NCI-H128 (cell line): ENCODE data around the gene TTLL7.
A peak's percentile ranks its signal among the peaks of the same experiment; 100 is the strongest.
"Not testable (repeated sequence)": the region's sequence is repeated elsewhere in the genome, so short reads cannot be mapped to it uniquely, and the experiment has no call there.

Experiments
- DNase-seq: peaks from one replicate; lab custom pipeline; 2025; ENCODE audit not compliant: unreplicated experiment; lab: John Stamatoyannopoulos, UW

The TTLL7 gene

DNA sequence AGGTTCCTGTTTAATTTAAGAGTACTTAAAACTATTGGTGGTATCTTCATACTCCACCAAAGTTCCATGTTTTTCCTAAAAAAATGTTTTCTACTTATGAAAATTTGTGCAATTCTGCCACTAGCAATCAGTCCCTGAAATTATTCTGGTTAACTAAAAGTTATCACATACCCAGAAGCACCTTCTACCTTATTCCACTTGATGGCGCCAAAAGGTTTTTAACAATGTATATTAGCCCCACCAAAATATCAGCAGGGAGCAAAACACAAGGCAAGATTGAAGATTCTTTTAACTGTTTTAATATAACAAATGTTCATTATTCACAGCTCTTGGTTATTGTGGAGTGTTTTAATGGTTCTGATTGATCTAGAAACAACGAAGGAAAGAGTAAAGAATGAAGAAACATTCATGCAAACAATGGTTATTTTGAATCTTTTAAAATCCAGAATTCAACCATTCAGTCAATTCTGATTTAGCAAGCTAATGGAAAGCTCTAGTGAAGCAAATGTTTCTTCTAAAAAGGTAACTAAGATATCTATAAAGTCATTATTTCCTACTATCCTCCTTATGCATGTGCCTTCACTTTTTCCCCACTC is 67.2 kb downstream of the TTLL7 start:
- peak; percentile 23 for DNase-seq

DNA sequence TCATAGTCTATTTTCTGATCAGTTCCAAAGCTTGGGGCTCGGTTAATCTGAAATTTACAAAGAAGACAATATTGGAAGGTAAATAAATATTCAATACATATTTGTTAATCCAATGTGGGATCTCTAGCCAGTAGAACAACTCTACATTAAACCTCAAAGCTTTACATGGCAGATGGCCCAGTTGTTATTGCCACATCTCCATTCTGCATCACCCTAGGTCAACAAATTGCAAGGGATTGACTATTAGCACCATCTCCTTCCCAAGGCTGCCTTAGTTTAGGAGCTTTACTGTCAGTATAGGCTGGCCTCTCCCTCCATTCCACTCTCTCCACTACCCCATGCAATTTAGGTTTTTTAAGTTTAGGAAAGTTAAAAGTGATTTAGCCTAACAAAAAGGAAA is 69.7 kb downstream of the TTLL7 start:
- no peak for DNase-seq

DNA sequence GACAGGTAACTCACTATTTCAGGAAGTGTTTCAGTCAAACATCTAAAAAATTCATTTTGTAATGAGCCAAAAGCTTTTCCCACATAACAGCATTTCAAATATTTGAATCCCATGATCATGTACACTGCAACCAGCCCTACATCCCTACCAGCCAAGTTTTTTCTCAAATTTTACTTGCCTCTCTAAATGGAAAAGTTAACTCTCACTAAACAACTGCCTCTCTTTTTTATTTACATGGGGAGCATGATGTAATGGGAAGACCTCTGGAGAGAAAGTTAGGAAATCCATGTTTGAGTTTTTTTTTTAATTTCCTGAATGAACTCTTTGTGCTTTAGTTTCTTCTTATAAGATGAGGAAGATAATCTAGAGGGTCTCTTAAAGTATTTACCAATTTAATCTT is 70.5 kb downstream of the TTLL7 start:
- no peak for DNase-seq

DNA sequence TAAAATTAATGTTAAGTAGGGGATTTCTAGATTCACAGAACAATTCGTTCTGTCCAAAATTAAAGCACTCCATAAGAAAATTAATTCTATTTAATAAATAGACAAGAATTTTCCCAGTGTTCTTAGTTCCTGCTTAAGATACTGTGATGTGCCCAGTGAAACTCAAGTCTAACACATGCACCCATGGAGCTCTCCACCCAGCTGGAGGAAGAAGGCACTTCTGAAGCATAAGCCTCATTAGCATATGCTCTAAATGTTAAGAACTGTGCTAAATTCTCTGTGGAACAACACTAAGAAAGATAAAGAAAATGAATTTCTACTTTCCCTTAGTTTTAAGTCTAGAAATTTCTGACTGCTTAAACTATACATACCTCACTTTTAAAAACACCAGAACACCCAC is 71.2 kb downstream of the TTLL7 start:
- no peak for DNase-seq

DNA sequence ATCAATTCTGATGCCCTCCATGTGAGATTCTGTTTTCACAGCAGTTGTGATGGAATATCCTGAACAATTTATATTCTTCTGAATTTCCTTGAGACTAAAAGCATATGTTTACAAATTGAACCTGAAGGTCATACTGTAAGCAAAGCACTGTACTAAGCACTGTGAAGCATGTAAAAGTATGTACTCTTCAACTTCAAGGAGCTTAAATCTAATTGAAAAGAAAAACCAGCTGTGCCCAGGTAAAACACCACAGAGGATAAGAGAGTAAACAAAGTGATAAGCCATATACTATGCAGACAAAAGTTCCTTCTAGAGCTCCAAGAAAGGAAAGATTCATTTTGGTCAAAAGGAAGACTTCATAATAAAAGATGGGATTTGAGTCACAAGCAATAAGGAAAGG is 71.9 kb downstream of the TTLL7 start:
- DNase-seq, result no peak

DNA sequence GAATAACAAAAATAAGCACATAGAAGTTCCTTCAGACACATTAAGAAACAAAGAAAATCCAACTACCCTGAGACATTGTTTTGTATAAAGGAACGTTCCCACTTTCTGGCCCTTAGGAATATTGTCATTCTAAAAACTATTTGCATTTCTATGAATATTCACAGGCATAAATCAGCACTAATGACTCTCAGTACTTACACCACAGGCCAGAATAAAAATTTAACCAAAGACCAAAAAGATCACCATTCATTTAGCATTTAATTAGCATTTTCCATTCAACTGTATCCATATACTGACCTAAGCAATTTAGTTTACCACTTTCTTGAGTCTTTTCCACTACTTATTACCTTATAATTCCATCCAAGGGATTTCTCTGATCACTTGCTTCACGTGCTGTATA is 75.4 kb downstream of the TTLL7 start:
- DNase-seq, result no peak

DNA sequence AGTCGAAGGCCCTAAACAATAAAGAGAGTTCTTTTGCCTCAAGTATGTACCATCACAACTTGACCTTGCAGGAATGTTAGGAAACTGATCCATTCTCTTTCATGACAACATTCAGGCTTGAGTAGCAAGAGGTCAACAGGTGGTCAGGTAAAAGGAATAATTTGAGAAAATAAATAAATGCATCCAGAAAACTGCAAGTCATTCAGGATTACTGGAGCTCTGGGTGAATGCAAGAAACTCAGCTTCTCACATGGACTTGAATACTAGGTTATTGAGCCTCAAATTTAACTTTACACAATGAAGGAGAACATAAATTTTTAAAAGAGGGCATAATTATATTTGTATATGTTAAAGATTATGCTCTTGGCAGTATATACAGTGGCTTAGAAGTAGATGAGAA is 76.5 kb downstream of the TTLL7 start:
- DNase-seq, result no peak

DNA sequence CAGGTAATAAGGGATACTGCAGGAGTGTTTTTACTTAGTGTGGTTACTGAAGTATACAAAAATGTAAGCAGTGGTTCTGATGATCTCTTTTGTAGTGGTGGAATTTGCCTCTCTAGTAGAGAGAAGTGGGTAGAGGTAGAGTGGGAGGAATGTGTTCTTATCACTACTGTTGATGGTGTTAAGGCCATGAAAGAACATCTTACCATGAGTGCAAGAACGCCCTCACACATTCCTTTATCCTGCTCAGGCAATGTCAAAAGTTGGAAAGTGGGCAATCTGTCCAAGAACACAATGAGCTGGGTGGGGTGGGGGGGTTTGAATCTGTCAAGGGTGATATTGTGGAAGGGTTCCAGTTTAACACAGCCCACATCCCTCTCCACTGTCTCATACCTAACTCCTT is 78.6 kb downstream of the TTLL7 start:
- no peak for DNase-seq

DNA sequence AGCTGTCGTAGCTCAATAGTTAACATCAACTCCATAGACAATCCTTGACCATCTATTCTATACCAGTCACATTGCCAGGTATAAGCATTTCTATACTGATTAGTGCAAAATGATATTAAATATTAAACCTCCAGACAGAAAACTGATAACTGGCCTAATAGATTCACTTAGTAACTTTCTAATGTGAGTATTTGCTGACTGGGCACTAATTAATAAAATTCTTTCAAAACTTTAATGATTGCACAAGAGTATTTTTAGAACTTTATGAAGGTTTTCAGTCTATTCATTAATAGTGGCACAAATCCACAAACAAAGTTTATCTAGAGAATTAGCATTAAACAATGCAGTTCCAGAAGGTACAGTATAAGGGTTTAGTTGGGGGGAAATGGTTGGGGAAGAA is 79.1 kb downstream of the TTLL7 start:
- DNase-seq, result no peak

DNA sequence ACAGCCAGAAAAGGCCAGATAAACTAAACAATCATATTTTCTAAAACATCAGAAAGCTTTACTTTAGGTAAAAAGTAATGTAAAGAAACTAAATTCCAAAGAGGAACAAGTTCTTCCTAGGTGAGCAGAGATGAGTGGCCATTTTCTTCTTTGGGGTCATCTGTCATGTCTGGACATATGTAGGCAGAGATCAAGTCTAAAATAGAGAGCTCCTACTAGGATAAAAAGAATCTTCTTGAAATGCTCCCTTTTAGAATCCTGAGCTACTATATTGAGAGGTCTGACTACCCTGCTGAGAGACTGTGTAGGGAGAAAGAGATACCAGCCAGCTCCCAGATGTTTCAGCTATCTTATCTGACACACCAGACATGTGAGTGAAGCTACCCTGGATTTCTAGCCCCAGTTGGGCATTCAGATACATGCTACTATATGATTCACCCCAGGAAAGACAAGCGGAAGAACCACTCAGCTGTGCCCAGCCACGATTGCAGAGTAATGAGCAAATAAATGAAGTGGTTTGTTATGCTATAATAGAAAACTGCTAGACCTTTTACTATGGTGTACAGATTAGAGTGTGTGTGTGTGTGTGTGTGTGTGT is 80.1 kb downstream of the TTLL7 start:
- no peak for DNase-seq

DNA sequence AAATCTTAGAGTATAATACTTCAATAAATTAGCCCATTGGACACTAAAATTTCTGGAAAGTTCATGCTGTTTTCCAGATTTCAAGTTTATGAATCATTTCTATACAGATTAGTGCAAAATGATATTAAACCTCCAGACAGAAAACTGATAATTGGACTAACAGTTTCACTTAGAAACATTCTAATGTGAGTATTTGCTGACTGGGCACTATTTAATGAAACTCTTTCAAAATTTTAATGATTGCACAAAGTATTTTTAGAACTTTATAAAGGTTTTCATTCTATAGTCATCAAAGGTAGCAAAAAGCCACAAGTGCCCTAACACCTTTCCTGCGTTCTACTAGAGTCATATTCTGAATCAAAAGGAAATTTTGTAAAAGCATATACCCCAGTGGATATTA is 81.0 kb downstream of the TTLL7 start:
- no peak for DNase-seq

DNA sequence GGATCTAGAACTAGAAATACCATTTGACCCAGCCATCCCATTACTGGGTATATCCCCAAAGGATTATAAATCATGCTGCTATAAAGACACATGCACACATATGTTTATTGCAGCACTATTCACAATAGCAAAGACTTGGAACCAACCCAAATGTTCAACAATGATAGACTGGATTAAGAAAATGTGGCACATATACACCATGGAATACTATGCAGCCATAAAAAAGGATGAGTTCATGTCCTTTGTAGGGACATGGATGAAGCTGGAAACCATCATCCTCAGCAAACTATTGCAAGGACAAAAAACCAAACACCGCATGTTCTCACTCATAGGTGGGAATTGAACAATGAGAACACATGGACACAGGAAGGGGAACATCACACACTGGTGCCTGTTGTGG is 82.8 kb downstream of the TTLL7 start:
- not testable (repeated sequence) for DNase-seq

DNA sequence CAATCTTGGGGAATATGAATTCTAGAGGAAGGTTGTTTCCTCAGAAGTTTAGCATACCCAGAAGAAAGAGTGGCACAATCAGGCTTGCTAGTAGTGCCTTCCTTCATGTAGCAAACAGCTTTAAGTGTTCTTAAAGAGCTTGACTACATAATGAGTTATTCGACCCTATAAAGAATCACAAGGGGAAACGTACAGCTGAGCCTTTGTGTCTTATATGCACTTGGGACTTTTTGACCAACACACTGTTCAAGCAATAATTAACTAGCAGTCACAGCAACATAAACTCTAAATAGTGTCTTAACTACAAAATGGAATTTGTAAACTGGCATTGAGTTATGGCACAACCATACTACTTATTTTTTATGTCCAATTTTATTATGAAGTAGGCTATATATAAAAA is 86.1 kb downstream of the TTLL7 start:
- no peak for DNase-seq

DNA sequence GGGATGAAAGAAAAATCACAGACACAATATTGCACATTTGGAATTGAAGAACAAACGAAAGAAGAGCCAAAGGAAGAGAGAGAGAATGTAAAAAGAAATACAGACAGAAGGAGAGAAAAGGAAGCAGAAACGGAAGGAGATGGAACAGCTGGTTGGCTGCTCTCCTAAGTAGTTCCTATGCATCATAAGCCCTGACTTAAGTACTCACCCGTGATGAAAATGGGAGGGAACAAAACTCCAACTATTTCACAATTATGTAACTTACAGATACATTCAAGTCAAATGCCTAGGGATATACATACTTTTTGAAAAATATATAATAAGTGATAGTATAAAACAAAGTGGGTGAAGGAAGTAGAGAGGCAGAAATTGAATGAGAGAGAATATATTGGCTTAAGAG is 88.5 kb downstream of the TTLL7 start:
- DNase-seq, result no peak

DNA sequence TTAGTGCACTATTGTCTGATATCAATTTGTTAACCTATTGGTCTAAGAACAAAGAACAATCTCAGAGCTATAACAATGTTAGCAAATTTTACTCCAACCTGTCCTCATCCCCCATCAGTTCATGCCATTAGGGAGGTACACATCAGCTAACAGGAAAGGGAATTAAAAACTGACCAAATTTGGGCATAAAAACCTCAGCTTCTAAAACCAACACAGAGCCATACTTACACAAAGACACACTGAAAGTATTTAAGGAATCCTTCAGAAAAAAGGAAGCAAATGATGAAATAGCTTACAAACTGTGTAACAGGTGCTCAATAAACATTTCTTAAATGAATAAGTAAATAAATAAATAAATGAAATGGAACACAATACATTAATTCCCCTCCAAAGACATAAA is 89.2 kb downstream of the TTLL7 start:
- DNase-seq, result no peak

DNA sequence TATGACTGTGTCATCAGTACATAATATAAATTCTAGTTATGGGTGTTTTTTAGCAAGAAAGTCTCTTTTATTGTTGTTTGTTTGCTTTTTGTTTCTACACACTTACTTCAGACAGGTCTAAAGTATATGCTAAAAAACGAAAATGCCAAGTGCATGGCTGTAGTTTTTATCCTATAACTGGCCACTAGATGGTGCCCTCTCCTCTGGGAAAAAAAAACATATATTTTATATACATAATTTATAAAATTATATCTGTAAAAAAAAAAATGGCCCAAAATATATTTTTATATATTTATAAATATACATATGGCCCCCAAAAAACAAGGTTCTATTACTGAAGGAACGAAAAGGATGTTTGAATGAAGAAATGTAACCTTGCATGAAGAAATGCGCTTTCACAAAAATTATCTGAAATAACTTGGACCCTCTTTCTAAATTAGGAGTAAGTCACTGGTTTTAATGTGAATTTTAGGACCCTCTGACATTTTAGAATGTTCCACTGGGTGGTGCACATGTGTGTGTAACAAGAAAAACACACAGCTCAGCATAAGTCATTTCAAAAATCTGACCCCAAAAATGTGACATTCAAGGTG is 93.5 kb downstream of the TTLL7 start:
- peak; percentile 21 for DNase-seq

DNA sequence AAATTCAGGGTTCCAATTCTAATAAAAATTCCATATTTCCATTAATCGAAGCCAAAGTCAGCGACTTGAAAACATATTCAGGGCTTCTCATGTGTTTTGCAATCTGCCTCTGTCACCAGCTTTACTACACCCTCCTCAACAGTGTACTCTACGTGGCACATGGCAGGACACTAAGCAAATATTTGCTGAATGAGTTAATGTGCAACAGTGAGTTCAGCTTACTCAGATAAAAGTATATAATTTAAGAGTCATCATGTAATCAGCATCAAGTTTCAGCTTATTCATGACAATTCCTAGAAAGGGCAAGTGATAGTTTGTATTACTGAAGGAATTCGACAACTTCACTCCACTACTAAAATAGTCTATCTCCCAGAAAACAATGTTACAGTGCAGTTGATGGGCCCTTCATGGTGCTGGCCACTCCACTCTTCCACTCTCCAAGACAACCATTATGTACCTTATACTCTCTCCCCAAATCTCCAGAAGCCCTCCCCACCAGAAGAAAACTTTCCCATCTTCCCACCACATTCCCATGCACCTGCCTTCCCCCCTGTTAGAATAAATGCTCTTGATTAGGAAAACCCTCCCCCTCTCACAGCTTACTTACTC is 97.3 kb downstream of the TTLL7 start:
- no peak for DNase-seq

DNA sequence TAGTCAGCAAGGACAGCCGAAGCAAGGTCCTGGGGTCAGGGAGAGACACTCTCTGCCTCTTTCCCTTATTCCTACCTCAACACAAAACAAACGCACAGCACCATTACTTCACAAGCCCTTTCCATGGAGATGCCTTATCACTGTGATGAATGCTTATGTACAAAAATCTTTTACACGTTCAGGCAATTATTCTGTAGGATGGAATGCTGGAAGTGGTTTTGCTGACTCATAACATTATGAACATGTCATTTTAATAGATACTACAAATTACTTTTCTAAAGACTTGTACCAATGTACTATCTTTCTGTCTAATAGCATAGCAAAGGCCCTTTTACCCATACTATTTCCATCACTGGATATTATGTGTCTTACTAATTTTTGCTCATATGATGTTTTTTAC is 98.4 kb downstream of the TTLL7 start:
- DNase-seq, result no peak

DNA sequence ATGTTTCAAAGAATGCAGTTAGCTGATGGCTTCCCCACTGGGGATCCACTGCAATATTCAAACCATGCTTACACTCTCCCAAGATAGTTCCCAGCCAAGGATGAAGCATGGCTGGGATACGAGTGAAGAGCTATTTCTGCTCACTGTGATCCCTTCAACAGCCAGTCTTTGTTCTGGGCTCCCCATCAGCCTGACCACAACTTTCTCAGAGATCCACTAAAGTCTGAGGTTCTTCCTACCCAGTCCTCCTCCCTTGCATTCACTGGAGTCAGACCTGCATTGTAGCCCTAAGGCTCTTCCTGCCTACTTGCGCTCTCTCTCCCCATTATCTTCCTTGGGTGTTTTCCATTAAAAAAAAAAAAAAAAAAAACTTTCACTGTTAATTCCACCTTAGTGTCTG is 101.4 kb downstream of the TTLL7 start:
- no peak for DNase-seq

DNA sequence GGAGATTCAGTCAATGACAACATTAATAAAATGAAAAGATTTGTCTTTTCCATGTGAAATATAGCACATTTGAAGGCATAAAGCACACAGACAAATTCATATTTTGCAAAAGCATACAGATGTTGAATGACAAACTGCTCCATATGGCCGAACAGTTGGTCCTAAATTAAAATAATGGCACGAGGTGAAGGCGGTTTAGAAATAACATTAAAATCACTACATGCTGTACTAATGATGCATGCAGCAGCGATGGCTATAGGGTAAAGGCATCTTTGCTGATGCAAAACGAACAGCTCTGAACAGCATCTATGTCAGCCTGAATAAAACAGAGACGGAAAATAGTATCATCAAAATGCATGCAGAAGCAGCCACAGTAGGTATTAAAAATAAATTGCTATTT is 102.6 kb downstream of the TTLL7 start:
- DNase-seq, result no peak

DNA sequence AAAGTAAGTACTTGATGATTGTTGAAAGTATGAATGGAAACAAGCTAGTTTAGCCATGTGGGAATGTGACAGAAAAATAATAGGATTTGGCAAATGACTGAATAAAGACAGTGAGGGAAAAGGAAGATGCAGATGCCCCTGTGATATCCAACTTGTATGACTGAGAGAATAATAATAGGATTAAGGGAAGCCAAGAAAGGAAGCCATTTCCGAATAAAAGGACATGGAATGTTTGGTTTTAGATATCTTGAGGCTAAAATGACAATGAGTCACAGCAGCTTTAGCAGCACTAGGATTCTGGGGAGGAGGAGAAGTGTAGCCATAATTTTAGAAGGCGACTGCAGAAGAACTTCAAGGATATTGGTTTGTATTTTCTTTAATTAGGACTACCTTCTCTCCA is 109.2 kb downstream of the TTLL7 start:
- DNase-seq, result no peak

DNA sequence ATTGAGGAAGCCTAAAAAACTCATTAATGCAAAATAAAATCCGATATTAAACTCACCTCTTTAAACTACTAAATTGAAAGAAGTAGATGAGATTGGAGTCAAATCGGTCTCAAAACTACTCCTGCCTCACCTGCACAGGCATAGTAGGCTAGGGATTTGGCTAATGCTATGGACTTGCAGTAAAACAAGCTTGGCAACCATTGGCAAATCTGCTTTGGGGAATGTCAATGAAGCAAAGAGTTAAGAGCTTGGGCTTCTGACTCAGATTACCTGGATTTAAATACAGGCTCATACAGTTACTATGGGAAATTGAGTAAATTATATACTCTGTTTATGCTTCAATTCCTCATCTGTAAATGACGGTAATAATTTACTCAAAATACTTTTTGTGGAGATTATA is 111.4 kb downstream of the TTLL7 start:
- no peak for DNase-seq

DNA sequence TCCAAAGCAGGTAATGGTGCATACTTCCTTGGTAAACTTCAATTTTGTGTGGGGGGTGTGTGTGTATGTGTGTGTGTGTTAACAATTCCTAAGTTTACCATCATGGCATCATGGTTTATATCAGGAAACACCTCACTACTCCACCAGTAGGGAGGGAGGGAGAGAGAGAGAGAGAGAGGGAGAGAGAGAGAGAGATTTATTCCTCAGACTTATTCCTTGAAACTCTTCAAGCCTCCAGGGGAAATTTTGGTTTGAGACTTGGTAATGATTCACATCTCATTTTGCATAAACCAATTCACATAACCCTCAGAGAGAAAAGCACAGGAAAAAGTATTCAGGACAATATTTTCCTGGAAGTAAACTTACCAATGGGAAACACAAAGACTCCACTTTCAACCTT is 115.0 kb downstream of the TTLL7 start:
- no peak for DNase-seq
